GM18520 (cell line): ENCODE results near the gene C15orf39.
"Not testable (repeated sequence)": the region's sequence is repeated elsewhere in the genome, so short reads cannot be mapped to it uniquely, and the experiment has no call there.

ENCODE experiments used
- ATAC-seq: cut with Tn5 transposase; IDR thresholded peaks from one replicate; pipeline ENCODE4 v1.9.1; 2021; ENCODE audit not compliant: unreplicated experiment

C15orf39 gene

GRCh38 chr15:75229191-75230015 lies 27.7 kb downstream of the C15orf39 start:
- ATAC-seq: no peak

DNA sequence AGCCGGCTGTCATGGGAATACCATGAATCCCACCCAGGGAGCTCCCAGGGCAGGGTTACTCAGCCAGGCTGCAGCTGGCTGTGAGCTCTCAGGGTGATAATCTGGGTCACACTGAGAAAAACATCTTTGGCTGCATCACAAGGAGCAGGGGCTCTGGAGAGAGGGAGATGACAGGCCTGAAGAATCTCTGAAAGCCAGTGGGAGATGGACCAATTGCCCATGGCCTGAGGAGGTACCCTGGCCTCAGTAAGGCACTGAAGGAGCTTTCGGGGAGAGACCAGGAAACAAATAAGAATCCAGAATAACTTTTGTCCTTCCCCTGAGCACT lies 28.3 kb downstream of the C15orf39 start:
- ATAC-seq: no peak

DNA sequence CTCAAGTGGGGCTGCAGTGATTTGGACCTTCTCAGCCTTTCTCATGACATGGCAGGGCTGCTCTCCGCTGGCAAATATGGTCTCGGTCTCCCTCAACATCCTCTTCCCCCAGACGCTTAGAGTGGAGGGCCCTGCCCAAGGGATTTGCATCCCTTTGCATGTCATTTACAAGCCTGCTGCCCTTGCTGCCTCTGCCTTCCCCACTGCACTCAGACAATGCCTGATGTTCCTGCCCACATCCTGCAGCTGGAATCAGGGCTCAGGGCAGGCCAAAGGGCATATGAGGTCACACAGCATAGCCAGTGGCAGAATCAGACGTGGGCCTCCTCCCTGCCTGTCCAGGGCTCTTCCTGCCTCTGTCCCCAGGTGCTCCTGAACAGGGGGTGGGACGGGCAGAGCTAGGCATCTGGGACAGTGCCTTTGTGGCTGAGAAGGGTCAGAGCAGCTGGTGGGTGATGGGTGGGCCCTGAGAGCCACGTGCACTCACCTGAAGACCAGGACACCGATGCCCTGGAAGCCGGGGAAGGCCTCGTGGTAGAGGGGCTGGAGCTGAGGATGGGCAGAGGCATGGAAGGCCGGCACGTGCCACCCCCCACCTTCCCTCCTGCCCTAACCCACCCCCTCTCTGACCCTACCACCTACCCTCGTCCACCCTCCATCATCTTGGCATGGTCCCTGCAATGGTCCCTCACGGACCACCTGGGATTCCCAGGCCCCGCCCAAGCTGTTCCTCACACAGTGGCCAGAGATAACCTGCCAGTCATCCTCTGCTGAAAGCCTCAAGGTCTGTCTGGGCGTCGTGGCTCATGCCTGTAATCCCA lies 29.1 kb downstream of the C15orf39 start:
- ATAC-seq: no peak

GRCh38 chr15:75231836-75232235 lies 30.2 kb downstream of the C15orf39 start:
- ATAC-seq: no peak

DNA sequence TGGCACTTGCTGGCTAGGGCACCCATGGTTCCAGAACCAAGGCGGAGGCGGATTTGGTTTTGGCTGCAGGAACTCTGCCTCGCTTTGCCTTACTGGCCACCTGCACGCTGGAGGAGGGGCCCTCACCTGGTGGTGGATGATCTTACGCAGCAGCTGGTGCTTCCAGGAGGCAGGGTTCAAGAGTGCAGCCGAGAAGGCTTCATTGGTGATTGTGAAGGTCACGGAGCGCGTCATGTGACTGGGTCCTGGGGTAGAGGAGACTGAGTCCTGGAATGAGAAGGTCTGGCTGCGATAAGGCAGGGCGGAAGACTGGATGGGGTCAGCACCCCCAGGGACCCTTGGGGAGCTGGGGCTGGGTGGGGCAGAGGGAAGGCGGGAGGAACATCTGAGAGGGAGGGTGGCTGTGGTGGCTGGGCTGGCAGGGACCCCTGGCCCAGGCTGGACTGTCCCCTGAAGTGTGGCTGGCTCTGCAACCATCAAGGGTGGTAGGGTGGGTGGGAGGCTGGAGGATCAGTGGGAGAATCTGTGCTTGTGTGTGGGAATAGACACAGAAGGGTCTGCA lies 30.7 kb downstream of the C15orf39 start:
- ATAC-seq: no peak

DNA sequence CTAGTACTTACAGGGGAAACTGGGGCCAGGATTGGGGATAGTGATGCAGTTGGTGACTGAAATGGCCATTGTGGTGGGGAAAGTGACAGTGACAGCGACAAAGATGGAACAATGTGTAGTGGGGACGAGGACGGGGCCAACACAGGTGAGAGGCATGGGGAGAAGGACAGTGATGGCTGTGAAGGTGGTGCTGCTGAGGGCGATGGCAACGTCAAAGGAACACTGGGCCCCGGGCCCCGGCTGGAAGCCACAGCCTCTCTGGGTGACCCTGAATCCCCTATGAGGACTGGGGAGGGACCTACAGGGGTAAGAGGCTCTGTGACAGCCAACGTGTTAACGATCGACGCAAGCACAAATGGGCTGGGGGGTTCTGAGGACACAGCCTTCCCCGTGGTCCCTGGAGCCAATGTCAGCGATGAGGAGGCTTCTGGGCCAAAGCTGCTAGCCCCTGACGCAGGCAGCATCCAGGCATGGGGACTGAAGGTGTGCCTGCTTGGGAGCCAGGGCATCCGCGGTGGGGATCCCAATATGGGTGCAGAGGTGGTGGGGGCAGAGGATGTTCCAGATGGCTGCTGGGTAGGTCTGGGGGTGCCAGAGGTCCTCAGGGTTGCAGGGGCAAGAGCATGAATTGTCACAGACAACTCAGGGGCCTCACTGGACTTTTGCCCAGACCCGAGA lies 31.3 kb downstream of the C15orf39 start:
- no peak for ATAC-seq

DNA sequence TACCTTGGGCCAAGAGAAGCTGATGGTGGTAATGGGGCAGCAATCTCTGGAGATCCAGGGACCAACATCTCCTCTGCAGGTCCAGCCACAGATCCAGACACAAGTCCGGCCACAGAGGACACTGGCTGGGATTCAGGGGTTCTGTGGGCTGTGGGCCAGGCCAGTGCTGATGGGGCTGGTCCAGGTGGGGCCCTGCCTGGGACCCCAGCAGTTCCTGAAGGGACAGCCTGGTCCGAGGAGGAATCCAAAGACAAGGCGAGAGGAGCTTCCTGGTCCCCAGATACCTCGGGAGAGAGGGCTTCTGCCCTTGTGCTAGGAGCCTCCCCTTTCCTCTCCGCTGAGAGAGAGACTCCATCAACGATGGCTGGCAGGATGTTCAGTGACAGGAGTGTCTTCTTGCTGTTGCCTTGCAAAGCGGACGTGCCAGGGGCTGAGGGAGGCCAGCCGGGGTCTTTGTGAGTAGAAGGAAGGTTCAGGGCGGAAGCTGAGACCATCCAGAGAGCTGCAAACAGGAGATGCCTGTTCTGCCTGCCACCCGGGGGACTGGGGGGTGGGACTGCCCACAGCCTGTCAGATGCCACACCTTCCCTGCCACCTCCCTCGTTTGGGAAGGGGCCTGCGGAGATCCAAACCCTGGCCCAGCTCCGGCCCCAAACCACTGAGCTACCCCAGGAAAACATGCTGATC lies 32.0 kb downstream of the C15orf39 start:
- no peak for ATAC-seq

DNA sequence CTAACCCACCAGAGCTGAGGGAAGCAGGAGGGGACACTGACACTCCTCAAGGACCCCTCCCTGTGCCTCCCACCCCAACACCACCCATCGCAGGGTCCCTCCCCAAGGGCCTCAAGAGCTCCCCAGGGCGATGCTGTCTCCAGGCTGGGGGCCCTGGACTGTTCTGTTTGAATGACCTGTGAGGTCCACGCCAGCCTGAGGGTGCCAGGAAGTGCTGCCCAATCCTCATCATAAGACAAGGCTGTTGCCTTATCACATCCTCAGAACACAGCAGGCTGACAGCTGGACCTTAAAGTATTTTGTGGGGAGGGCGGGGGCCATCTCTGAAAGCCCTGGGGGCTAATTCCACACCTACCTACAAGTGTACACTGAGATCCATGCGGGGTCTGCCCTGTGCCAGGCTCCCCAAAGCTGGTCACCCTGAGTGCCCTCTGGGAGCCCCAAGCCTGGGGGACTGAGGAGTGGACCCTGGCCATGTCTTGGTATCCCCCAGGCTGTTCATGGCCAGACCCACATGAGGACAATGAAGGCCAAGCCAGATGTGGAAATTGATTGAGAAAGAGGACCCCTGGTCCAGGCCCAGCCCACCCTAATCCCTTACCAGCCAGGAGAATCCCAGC lies 32.6 kb downstream of the C15orf39 start:
- no peak for ATAC-seq

DNA sequence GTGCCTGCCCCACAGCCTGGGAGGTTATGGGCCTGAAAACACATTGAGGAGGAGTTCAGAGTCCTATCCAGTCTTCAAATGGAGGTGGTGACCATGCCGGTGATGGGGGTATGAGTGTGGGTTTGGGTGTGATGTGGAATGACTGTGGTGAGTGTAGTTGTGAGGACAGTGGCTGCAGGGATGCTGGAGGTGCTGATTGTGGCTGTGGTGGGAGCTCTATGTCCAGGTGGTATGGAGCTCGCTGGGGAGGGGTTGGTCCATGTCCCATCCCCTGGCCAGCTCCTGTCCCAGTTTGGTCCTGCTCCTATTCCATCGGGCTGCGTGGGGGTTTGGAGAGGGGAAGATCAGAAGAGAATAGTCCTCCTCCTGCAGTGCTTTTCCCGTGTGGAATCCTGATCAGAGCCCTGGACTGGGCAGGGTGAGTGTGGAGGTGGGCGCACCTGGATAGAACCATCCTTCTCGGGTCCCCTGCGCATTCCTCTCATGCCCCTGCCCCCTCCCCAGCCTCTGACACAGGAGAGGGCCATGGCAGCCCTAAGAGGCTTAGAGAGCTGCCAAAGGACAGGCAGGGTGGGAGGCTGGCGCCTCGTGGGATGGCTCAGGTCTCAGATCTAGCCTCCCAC lies 33.5 kb downstream of the C15orf39 start:
- ATAC-seq: no peak

- ATAC-seq: no peak
Observed at GRCh38 chr15:75235760-75236729, 34.4 kb downstream of the C15orf39 start.

DNA sequence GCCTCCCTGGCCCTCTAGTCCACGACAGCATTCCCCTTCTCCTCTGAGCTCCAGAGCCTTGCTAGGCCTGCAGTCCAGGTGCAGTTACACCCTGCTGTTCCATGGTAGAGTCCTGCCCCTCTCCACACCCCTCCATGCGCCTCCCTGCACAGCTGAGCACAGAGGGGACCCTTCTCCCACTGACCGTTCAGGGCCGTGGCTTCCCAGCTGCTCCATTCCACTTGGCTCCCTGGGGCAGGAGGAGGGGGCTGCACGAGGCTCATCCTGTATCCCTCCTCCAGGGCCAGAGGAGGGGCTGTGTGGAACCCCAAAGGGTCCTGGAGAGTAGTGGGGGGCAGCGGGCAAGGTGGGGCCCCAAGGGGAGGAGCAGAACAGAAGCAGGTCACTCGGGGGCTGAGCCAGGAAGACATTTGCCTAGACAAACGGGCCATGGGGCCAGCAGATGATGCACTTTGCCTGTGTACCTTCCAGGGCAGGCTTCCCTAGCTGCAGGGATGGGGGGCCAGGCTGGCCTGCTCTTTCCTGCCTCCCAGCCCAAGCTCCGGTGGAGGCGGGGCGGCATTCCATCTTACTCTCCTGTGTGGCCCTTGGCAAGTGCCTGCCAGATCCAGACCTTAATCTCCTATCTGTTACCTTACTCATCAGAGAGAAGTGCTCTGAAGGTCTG lies 35.8 kb downstream of the C15orf39 start:
- ATAC-seq: no peak

DNA sequence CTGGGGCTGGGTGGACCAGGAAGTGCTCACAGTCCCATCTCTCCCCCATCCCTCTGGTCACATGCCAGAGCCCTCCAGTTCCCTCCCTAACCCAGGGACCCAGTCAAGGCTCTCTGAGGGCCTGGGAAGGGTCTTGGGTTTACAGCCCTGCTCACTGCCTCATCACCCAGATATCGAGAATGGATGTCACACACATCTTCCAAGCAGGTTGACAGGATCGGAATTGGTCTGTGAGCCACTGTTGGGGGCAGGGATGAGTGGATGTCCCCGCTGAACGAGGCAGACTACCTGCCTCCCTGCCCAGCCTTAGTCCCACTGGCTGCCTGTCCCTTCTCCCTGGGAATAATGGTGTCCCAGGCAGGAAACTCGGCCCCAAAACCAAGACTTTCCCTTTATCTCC lies 36.5 kb downstream of the C15orf39 start:
- ATAC-seq: no peak

GRCh38 chr15:75245741-75246140 lies 44.1 kb downstream of the C15orf39 start:
- ATAC-seq: not testable (repeated sequence)

- not testable (repeated sequence) for ATAC-seq
Observed at GRCh38 chr15:75248991-75249390, 47.3 kb downstream of the C15orf39 start.

GRCh38 chr15:75249726-75250125 lies 48.0 kb downstream of the C15orf39 start:
- no peak for ATAC-seq

DNA sequence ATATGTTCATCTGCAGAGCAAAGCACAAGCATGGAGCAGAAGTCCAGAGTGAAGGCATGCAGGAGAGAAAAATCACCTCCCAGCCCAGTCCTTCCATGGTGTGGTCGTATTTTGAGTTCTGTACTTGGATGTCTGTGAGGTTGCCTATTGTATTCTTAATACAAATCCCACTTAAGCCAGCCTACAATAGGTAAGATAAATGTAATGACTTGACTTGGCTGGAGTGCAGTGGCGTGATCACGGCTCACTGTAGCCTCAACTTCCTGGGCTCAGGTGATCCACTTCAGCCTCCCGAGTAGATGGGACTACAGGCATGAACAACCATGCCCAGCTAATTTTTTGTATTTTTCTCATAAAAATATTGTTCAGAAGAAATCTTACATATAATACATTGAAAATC lies 49.7 kb downstream of the C15orf39 start:
- ATAC-seq: not testable (repeated sequence)

- not testable (repeated sequence) for ATAC-seq
Observed at GRCh38 chr15:75252285-75252684, 50.6 kb downstream of the C15orf39 start.

DNA sequence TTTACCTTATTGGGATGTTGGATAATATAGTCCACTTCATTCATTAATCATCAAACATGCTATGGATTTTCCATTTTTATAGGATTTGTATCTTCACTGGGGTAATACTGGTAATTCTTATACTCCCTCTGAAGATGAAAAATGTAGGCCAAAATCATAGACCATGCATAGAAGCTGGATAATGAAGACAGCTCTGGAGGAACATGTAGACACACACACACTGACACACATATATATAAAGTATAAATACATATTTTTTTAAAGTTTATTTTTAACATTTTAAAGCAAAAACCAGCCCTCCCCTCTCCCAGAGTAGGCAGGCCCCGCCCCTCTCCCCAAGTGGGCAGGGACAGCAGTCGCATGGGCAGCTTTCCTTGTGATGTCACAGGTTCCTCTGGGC lies 56.4 kb downstream of the C15orf39 start, which contains the start of gene GOLGA6C:
Gene GOLGA6C, plus strand, starts transcription at position 301 of the 400 bp plus-strand sequence. CDS start 265 bp downstream, outside the sequence.
- ATAC-seq: not testable (repeated sequence)
